Urinary bladder (tissue), 4 donors: ENCODE measurements around the gene KITLG. TPM values are rescaled to one million over a fixed set of nuclear protein-coding genes. Genes with fewer than 3 reads are reported as not detected.
"Not testable (repeated sequence)": the region's sequence is repeated elsewhere in the genome, so short reads cannot be mapped to it uniquely, and the experiment has no call there.

ENCODE experiments used
- DNase-seq: peaks from one replicate; pipeline ENCODE4 v3.0.0-alpha.2; 2015; ENCODE audit errors: extremely low spot score
- H3K27ac ChIP-seq: one replicate; pipeline ENCODE4 v1.5.1; 2013; ENCODE audit warnings: low read depth, mild to moderate bottlenecking, moderate library complexity
- H3K36me3 ChIP-seq: one replicate; pipeline ENCODE4 v1.6.1; 2013; ENCODE audit warnings: mild to moderate bottlenecking, moderate library complexity; ENCODE audit not compliant: insufficient read depth
- H3K4me1 ChIP-seq: one replicate; pipeline ENCODE4 v1.6.1; 2013; ENCODE audit warnings: mild to moderate bottlenecking, moderate library complexity; ENCODE audit not compliant: insufficient read depth
- H3K4me3 ChIP-seq: one replicate; pipeline ENCODE4 v1.5.1; 2013; ENCODE audit warnings: low read depth, low read length
- WGBS: extraction: QIAGEN DNeasy Blood & Tissue Kit; methylation state at CpG from one replicate; pipeline ENCODE4 v1.1.7; 2013; 5-methylcytosine and 5-hydroxymethylcytosine counted together
- polyA plus RNA-seq: library from polyadenylated mRNA; stranded (reverse); fragments of 200-250 nt; gene quantifications from one replicate; pipeline ENCODE4 v1.2.3, GENCODE V29; 2013
- total RNA-seq: library from RNA; depleted of rRNA; stranded (reverse); fragments of >200 nt; gene quantifications from one replicate; pipeline ENCODE4 v1.2.3, GENCODE V29; 2014
- donor health status: healthy with polysubstance abuse.
- donor health status: healthy.

Gene KITLG
- total and polyA plus RNA-seq, 2 donors, result 25.3 to 75.7 TPM

GRCh38 chr12:88509347-88509746 lies 70.9 kb downstream of the KITLG start:
- Histone ChIP-seq H3K27ac (no peak overlapping the region), H3K4me1 (no peaks in the 10 kb centered on the region), H3K36me3 (peaks cover 6% of the 10 kb centered on the region), H3K4me3 (no peak overlapping the region)
- WGBS, result 98% methylated on average over 5 of the region's 5 CpGs
- DNase-seq, result no peak

- WGBS, result 97% methylated on average over 12 of the region's 12 CpGs
- H3K27ac ChIP-seq, H3K4me1 ChIP-seq, H3K4me3 ChIP-seq, H3K36me3 ChIP-seq, DNase-seq: not testable (repeated sequence)
These were observed 72.4 kb downstream of the KITLG start for GRCh38 chr12:88507851-88508250.

- H3K27ac ChIP-seq, result no peak overlapping the region
- no peak overlapping the region for H3K4me3 ChIP-seq
- no peaks in the 10 kb centered on the region for H3K4me1 ChIP-seq
- H3K36me3 ChIP-seq, result peaks cover 6% of the 10 kb centered on the region
- no peak for DNase-seq
- WGBS, result 77% methylated on average over 1 of the region's 1 CpG
These were observed 73.0 kb downstream of the KITLG start for GRCh38 chr12:88507270-88507669.

- H3K4me1 ChIP-seq, result no peaks in the 10 kb centered on the region
- H3K36me3 ChIP-seq, result peaks cover 6% of the 10 kb centered on the region
- no peak for DNase-seq
- H3K4me3 ChIP-seq, result no peak overlapping the region
- no peak overlapping the region for H3K27ac ChIP-seq
- 51% methylated on average over 2 of the region's 2 CpGs for WGBS
These were observed 74.6 kb downstream of the KITLG start for GRCh38 chr12:88505696-88506095.

GRCh38 chr12:88503281-88503703 lies 77.0 kb downstream of the KITLG start:
- Histone ChIP-seq H3K4me3 (no peak overlapping the region), H3K4me1 (no peaks in the 10 kb centered on the region), H3K27ac (no peak overlapping the region), H3K36me3 (peaks cover 6% of the 10 kb centered on the region)
- WGBS, result 87% methylated on average over 3 of the region's 3 CpGs
- DNase-seq, result no peak

- H3K36me3 ChIP-seq, result peaks cover 6% of the 10 kb centered on the region
- no peak for DNase-seq
- no peaks in the 10 kb centered on the region for H3K4me1 ChIP-seq
- 66% methylated on average over 5 of the region's 5 CpGs for WGBS
- H3K27ac ChIP-seq, result no peak overlapping the region
- no peak overlapping the region for H3K4me3 ChIP-seq
These were observed 78.0 kb downstream of the KITLG start for GRCh38 chr12:88501972-88502938.

- Histone ChIP-seq H3K27ac (no peak overlapping the region), H3K4me1 (no peaks in the 10 kb centered on the region), H3K4me3 (no peak overlapping the region), H3K36me3 (no peaks in the 10 kb centered on the region)
- no peak for DNase-seq
- 81% methylated on average over 3 of the region's 3 CpGs for WGBS
These were observed 83.3 kb downstream of the KITLG start for GRCh38 chr12:88496891-88497371.

- no peaks in the 10 kb centered on the region for H3K4me1 ChIP-seq
- H3K36me3 ChIP-seq, result no peaks in the 10 kb centered on the region
- no peak overlapping the region for H3K4me3 ChIP-seq
- no peak overlapping the region for H3K27ac ChIP-seq
- WGBS, result 87% methylated on average over 3 of the region's 3 CpGs
- DNase-seq, result no peak
These were observed 83.8 kb downstream of the KITLG start for GRCh38 chr12:88496429-88496828.

GRCh38 chr12:88495031-88495430 lies 85.2 kb downstream of the KITLG start:
- 96% methylated on average over 1 of the region's 1 CpG for WGBS
- H3K4me1 ChIP-seq, result no peaks in the 10 kb centered on the region
- H3K36me3 ChIP-seq, result no peaks in the 10 kb centered on the region
- H3K4me3 ChIP-seq, result no peak overlapping the region
- no peak for DNase-seq
- H3K27ac ChIP-seq, result no peak overlapping the region

GRCh38 chr12:88494520-88494919 lies 85.8 kb downstream of the KITLG start:
- no peak overlapping the region for H3K27ac ChIP-seq
- no peaks in the 10 kb centered on the region for H3K36me3 ChIP-seq
- H3K4me1 ChIP-seq, result no peaks in the 10 kb centered on the region
- DNase-seq, result no peak
- H3K4me3 ChIP-seq, result no peak overlapping the region
- WGBS, result 61% methylated on average over 1 of the region's 1 CpG

- WGBS, result 45% methylated on average over 2 of the region's 2 CpGs
- no peak overlapping the region for H3K4me3 ChIP-seq
These were observed 86.6 kb downstream of the KITLG start for GRCh38 chr12:88493636-88494035.

GRCh38 chr12:88490425-88490824 lies 89.8 kb downstream of the KITLG start:
- Histone ChIP-seq H3K27ac (no peak overlapping the region), H3K4me1 (no peaks in the 10 kb centered on the region), H3K36me3 (no peaks in the 10 kb centered on the region), H3K4me3 (no peak overlapping the region)
- WGBS, result 91% methylated on average over 2 of the region's 2 CpGs
- DNase-seq, result no peak

More at GRCh38 chr12:88493636-88494035, 86.6 kb downstream of the KITLG start:
- Histone ChIP-seq H3K36me3 (no peaks in the 10 kb centered on the region), H3K4me1 (no peaks in the 10 kb centered on the region), H3K27ac (no peak overlapping the region)
- no peak for DNase-seq

- DNase-seq, result no peak
- Histone ChIP-seq H3K27ac (no peak overlapping the region), H3K4me3 (no peak overlapping the region), H3K36me3 (no peaks in the 10 kb centered on the region), H3K4me1 (no peaks in the 10 kb centered on the region)
- 88% methylated on average over 3 of the region's 3 CpGs for WGBS
These were observed 107.5 kb downstream of the KITLG start for GRCh38 chr12:88472775-88473174.

- no peak for DNase-seq
- no peak overlapping the region for H3K27ac ChIP-seq
- 86% methylated on average over 2 of the region's 2 CpGs for WGBS
- no peaks in the 10 kb centered on the region for H3K4me1 ChIP-seq
- H3K4me3 ChIP-seq, result no peak overlapping the region
- no peaks in the 10 kb centered on the region for H3K36me3 ChIP-seq
These were observed 108.0 kb downstream of the KITLG start for GRCh38 chr12:88472248-88472647.
